SJSA1 (cell line): ENCODE measurements around the gene RPS25. TPM values are rescaled to one million over a fixed set of nuclear protein-coding genes. Genes with fewer than 3 reads are reported as not detected.
"Not testable (repeated sequence)": the region's sequence is repeated elsewhere in the genome, so short reads cannot be mapped to it uniquely, and the experiment has no call there.

ENCODE experiments used
- DNase-seq, 2 experiments: peaks; one replicate each; pipeline ENCODE4 v3.0.0-alpha.2; 2015 to 2020; ENCODE audit warnings: low spot score in 2 of 2, low read depth in 1 of 2
- H3K27ac ChIP-seq: fragments of 250-450 bp; sonication (Bioruptor Pico); 2 replicates; pipeline ENCODE4 v1.5.1; 2020; ENCODE audit warnings: mild to moderate bottlenecking, moderate library complexity
- H3K27me3 ChIP-seq: fragments of 250-450 bp; sonication (Bioruptor Pico); replicated peaks from 2 replicates; pipeline ENCODE4 v1.5.1; 2020; ENCODE audit warnings: mild to moderate bottlenecking, moderate library complexity
- H3K36me3 ChIP-seq: fragments of 250-450 bp; sonication (Bioruptor Pico); 2 replicates; pipeline ENCODE4 v1.5.1; 2020; ENCODE audit warnings: mild to moderate bottlenecking
- H3K4me1 ChIP-seq: fragments of 250-450 bp; sonication (Bioruptor Pico); replicated peaks from 2 replicates; pipeline ENCODE4 v1.6.1; 2021; ENCODE audit warnings: mild to moderate bottlenecking
- H3K4me3 ChIP-seq: fragments of 250-450 bp; sonication (Bioruptor Pico); 2 replicates; pipeline ENCODE4 v1.5.1; 2020; ENCODE audit warnings: mild to moderate bottlenecking
- H3K9me3 ChIP-seq: fragments of 250-450 bp; sonication (Bioruptor Pico); replicated peaks from 2 replicates; pipeline ENCODE4 v1.5.1; 2020; ENCODE audit warnings: mild to moderate bottlenecking
- total RNA-seq: library from RNA; depleted of rRNA; stranded (reverse); fragments of >200 nt; shearing (Covaris generic); gene quantifications from 2 replicates; pipeline ENCODE4 v1.2.3, GENCODE V29; 2014

Gene RPS25
- total RNA-seq, 1 experiment from 2014 or later = 718 TPM

DNA sequence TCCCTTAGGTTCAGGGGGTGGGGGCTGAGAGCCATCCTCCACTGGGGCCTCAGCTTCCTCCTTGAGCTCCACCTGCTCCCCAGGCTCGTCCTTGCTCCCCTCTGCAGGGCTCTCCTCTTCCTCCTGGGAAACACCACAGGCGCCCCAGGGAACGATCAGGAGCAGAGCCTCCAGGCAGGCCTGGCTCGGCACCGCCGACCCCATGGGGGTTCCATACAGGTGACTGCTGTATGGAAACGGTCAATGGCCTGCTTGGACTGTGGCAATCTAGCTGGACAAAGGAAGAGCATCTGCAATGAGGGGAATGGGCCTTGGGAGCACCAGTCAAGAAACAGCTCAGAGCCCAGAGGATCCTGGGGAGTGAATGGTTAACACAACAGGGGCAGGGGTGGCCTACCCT lies 30.9 kb upstream of the RPS25 start:
- H3K27me3 ChIP-seq = no peaks in the 10 kb centered on the region
- no peaks in the 10 kb centered on the region for H3K4me1 ChIP-seq
- no peak for DNase-seq
- H3K9me3 ChIP-seq = no peaks in the 10 kb centered on the region
- H3K36me3 ChIP-seq = peaks cover 33% of the 10 kb centered on the region
- H3K27ac ChIP-seq = no peak overlapping the region
- H3K4me3 ChIP-seq = no peak overlapping the region

GRCh38 chr11:119048644-119049043 lies 30.5 kb upstream of the RPS25 start:
- Histone ChIP-seq H3K9me3 (no peaks in the 10 kb centered on the region), H3K27ac (no peak overlapping the region), H3K36me3 (peaks cover 31% of the 10 kb centered on the region), H3K4me3 (no peak overlapping the region), H3K27me3 (no peaks in the 10 kb centered on the region), H3K4me1 (no peaks in the 10 kb centered on the region)
- no peak for DNase-seq

DNA sequence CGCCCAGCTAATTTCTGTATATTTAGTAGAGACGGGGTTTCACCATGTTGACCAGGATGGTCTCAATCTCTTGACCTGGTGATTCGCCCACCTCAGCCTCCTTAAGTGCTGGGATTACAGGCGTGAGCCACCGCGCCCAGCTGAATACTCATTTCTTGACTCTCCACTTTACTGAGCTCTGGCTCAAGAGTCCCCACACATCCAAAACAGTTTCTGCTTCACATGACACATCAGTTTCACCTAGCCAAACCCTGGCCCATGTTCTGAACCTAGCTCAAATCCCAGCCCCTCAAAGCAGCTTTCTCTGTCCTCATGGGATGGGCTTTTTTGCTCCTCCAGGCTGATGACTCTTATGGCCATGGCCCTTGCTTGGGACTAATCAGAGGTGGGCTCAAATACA lies 29.1 kb upstream of the RPS25 start:
- peaks cover 21% of the 10 kb centered on the region for H3K36me3 ChIP-seq
- no peak overlapping the region for H3K27ac ChIP-seq

GRCh38 chr11:119046489-119046888 lies 28.3 kb upstream of the RPS25 start:
- Histone ChIP-seq H3K36me3 (peaks cover 21% of the 10 kb centered on the region), H3K9me3 (no peaks in the 10 kb centered on the region), H3K4me3 (no peak overlapping the region)

More for the DNA sequence above, 29.1 kb upstream of the RPS25 start:
- no peaks in the 10 kb centered on the region for H3K4me1 ChIP-seq
- no peaks in the 10 kb centered on the region for H3K9me3 ChIP-seq
- no peaks in the 10 kb centered on the region for H3K27me3 ChIP-seq
- no peak overlapping the region for H3K4me3 ChIP-seq
- DNase-seq = no peak

DNA sequence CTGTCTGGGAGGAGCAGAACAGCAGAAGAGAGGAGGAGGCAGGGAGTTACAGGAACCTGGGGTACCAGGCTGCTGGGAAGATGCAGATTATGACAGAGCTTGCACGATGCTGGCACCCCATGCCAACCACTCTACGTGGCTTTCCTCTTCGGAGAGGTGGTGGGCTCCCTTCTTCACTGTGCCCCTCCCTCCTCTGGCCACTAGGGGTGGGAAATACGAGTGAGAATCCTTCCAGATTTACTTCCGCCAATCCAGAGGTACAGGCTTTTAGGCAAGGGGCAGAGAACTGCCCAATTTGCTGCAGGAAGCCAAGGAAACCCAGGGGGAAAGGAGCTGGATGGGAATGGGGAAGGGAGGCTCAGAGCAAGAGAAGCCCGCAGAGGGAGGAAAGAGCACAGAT lies 26.6 kb upstream of the RPS25 start:
- H3K4me1 ChIP-seq = no peaks in the 10 kb centered on the region
- no peak overlapping the region for H3K4me3 ChIP-seq
- no peak overlapping the region for H3K27ac ChIP-seq
- no peaks in the 10 kb centered on the region for H3K27me3 ChIP-seq
- no peak for DNase-seq
- peaks cover 21% of the 10 kb centered on the region for H3K36me3 ChIP-seq
- no peaks in the 10 kb centered on the region for H3K9me3 ChIP-seq

More at GRCh38 chr11:119046489-119046888, 28.3 kb upstream of the RPS25 start:
- Histone ChIP-seq H3K27ac (no peak overlapping the region), H3K4me1 (no peaks in the 10 kb centered on the region), H3K27me3 (no peaks in the 10 kb centered on the region)
- DNase-seq = no peak

DNA sequence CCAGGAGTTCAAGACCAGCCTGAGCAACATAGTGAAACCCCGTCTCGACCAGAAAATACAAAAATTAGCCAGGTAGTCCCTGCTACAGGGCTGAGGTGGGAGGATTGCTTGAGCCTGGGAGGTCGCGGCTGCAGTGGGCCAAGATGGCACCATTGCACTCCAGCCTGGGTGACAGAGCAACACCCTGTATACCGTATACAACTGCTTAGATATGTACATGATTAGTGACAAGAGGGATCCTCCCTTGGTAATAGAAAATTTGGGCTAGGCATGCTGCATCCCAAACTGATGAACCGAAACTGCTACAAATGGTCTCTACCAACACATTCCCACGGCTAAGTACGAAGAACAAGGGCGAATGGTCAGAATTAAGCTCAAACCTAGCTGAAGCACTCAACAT lies 24.8 kb upstream of the RPS25 start:
- Histone ChIP-seq H3K4me1 (no peaks in the 10 kb centered on the region), H3K9me3 (no peaks in the 10 kb centered on the region), H3K36me3 (peaks cover 8% of the 10 kb centered on the region; the same call in 1 of the 2 replicates), H3K27ac (no peak overlapping the region), H3K27me3 (no peaks in the 10 kb centered on the region), H3K4me3 (no peak overlapping the region)
- DNase-seq = no peak

DNA sequence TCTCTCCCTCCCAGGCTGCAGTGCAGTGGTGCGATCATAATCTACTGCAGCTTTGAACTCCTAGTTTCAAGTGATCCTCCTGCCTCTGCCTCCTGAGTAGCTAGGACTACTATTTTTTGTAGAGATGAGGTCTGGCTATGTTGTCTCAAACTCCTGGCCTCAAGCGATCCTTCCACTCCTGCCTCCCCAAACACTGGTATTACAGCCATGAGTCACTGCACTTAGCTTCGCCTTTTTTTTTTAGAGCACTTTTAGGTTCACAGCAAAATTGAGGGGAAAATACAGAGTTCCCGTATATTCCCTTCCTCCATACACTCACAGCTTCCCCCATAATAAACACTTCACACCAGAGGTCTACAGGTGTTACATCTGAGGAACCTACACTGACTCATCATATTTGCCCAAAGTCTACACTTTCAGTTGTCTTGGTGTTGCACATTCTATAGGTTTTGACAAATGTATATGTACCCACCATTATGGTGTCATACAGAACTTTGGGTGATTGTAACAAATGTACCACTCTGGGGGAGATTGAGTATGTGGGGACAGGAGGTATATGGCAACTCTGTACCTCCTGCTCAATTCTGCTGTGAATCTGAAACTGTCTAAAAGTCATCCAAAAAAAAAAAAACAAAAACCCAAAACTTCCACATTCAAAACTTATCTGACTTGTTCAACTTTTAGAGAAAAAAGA lies 23.8 kb upstream of the RPS25 start:
- H3K27me3 ChIP-seq = no peaks in the 10 kb centered on the region
- DNase-seq = no peak
- peaks cover 4% of the 10 kb centered on the region; the same call in 1 of the 2 replicates for H3K36me3 ChIP-seq
- no peaks in the 10 kb centered on the region for H3K4me1 ChIP-seq
- H3K27ac ChIP-seq = no peak overlapping the region
- H3K4me3 ChIP-seq = no peak overlapping the region
- H3K9me3 ChIP-seq = no peaks in the 10 kb centered on the region

- H3K4me1 ChIP-seq, DNase-seq, H3K36me3 ChIP-seq: not testable (repeated sequence)
These were observed 21.3 kb upstream of the RPS25 start for GRCh38 chr11:119039471-119039870.

DNA sequence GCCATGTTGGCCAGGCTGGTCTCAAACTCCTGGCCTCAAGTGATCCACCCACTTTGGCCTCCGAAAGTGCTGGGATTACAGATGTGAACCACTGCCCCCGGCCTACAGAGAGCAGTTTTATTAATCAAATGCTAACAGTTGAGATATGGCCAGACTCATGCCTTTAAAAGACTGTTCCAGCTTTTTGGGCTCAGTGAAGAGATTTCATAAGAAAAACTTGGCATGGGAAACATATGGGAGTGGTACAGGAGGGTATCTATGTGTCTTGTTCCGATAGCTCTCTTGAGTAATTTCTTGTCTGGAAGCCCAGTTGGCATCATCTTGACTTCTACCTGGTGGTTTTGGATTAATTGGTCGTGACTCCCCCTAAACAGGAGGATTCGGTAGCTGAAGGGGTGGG lies 20.7 kb upstream of the RPS25 start:
- H3K36me3 ChIP-seq = no peaks in the 10 kb centered on the region

More at GRCh38 chr11:119039471-119039870, 21.3 kb upstream of the RPS25 start:
- H3K4me3 ChIP-seq, H3K27ac ChIP-seq, H3K9me3 ChIP-seq, H3K27me3 ChIP-seq: not testable (repeated sequence)

GRCh38 chr11:119034813-119035212 lies 16.7 kb upstream of the RPS25 start:
- Histone ChIP-seq H3K4me1 (peaks cover 6% of the 10 kb centered on the region), H3K36me3 (no peaks in the 10 kb centered on the region), H3K9me3 (no peaks in the 10 kb centered on the region), H3K4me3 (no peak overlapping the region), H3K27me3 (no peaks in the 10 kb centered on the region), H3K27ac (no peak overlapping the region)
- no peak for DNase-seq

More for the DNA sequence above, 20.7 kb upstream of the RPS25 start:
- DNase-seq = no peak
- Histone ChIP-seq H3K27me3 (no peaks in the 10 kb centered on the region), H3K4me3 (no peak overlapping the region), H3K27ac (no peak overlapping the region), H3K4me1 (no peaks in the 10 kb centered on the region), H3K9me3 (no peaks in the 10 kb centered on the region)

DNA sequence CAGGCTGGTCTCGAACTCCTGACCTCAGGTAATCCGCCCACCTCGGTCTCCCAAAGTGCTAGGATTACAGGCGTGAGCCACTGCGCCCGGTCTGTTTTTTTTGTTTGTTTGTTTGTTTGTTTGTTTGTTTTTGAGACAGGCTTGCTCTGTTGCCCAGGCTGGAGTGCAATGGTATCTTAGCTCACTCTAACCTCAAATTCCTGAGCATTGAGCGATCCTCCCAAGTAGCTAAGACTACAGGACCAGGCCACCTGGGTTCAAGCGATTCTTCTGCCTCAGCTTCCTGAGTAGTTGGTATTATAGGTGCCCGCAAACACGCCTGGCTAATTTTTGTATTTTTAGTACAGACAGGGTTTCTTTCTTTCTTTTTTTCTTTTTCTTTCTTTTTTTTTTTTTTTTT lies 15.3 kb upstream of the RPS25 start:
- H3K27me3 ChIP-seq, H3K36me3 ChIP-seq, DNase-seq, H3K4me1 ChIP-seq, H3K4me3 ChIP-seq, H3K9me3 ChIP-seq, H3K27ac ChIP-seq: not testable (repeated sequence)

DNA sequence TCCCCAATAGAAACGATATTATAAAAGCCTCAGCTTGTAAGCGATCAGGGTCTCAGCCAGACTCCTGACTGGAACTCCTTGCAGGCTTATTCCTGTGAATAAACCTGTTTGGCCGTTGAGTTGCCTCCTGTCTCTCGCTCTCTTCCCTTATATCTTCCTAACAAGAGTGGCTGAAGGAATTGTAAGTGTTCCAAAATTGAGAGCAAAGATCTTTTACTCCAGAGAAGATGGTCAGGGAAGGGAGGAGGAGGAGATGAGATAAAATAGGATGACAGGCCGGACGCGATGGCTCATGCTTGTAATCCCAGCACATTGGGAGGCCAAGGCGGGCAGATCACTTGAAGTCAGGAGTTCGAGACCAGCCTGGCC lies 13.8 kb upstream of the RPS25 start:
- Histone ChIP-seq H3K4me3 (no peak overlapping the region), H3K27me3 (no peaks in the 10 kb centered on the region), H3K4me1 (peaks cover 6% of the 10 kb centered on the region), H3K27ac (no peak overlapping the region), H3K9me3 (no peaks in the 10 kb centered on the region), H3K36me3 (no peaks in the 10 kb centered on the region)
- DNase-seq = no peak

- peak within 1 kb of the TSS; percentile 52 for H3K4me3 ChIP-seq
- no peaks in the 10 kb centered on the region for H3K36me3 ChIP-seq
- H3K27ac ChIP-seq = no peak within 1 kb of the TSS
- peak; percentile 65 to 93 for DNase-seq
- no peaks in the 10 kb centered on the region for H3K9me3 ChIP-seq
- no peaks in the 10 kb centered on the region for H3K27me3 ChIP-seq
- peaks cover 6% of the 10 kb centered on the region for H3K4me1 ChIP-seq
These were observed 12.3 kb upstream of the RPS25 start, which contains the start of gene SLC37A4 for GRCh38 chr11:119030329-119031047. TSS of gene SLC37A4 (minus strand) at chr11:119030877.

DNA sequence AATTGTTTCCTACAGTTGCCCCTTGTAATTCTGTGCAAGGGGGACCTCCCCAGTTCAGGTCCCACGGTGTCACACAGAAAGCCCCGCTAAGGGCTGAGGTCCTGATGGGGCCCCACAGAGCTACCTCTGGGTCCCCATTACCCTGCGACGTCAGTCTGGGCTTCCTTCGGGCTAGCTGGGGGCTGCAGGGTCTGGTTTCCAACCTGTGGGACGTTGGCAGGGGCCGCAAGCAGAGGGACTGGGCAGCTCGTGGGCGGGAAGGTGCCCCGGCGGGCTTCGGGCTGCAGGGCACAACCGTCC lies 11.8 kb upstream of the RPS25 start:
- H3K4me1 ChIP-seq = peaks cover 6% of the 10 kb centered on the region
- no peaks in the 10 kb centered on the region for H3K27me3 ChIP-seq
- no peak for DNase-seq
- H3K27ac ChIP-seq = no peak overlapping the region
- H3K4me3 ChIP-seq = peak overlapping the region; percentile 52
- no peaks in the 10 kb centered on the region for H3K9me3 ChIP-seq
- H3K36me3 ChIP-seq = peaks cover under 1% of the 10 kb centered on the region; the same call in 1 of the 2 replicates
